Suprapubic skin (tissue), 3 donors: ENCODE results near the gene IMPA2.

Source experiments
- CTCF ChIP-seq, 2 donors: fragments of 200-600 bp in 1 of 2; fragments of 450-650 bp in 1 of 2; sonication (generic) in 1 of 2; IDR thresholded peaks; one replicate each; pipeline ENCODE4 v1.5.1; 2016 to 2019; ENCODE audit warnings: antibody characterized with exemption in 2 of 2, mild to moderate bottlenecking in 1 of 2, moderate library complexity in 1 of 2
- EP300 ChIP-seq: sonication (generic); formaldehyde crosslinking; IDR thresholded peaks from one replicate; pipeline ENCODE4 v1.6.1; 2017; ENCODE audit warnings: antibody characterized with exemption

GRCh38 chr18:11989966-11990380 is 8.7 kb downstream of the IMPA2 start:
- no peak for TF ChIP-seq EP300
- TF ChIP-seq CTCF (IDR thresholded peaks at IDR 0.05) = no peak
